ENCODE data around the gene TDRD9. TPM values are rescaled to one million over a fixed set of nuclear protein-coding genes. Genes with fewer than 3 reads are reported as not detected.

Gene TDRD9
- total and polyA plus RNA-seq, 12 donors = 0.55 to 8.4 (median 2.4) TPM

DNA sequence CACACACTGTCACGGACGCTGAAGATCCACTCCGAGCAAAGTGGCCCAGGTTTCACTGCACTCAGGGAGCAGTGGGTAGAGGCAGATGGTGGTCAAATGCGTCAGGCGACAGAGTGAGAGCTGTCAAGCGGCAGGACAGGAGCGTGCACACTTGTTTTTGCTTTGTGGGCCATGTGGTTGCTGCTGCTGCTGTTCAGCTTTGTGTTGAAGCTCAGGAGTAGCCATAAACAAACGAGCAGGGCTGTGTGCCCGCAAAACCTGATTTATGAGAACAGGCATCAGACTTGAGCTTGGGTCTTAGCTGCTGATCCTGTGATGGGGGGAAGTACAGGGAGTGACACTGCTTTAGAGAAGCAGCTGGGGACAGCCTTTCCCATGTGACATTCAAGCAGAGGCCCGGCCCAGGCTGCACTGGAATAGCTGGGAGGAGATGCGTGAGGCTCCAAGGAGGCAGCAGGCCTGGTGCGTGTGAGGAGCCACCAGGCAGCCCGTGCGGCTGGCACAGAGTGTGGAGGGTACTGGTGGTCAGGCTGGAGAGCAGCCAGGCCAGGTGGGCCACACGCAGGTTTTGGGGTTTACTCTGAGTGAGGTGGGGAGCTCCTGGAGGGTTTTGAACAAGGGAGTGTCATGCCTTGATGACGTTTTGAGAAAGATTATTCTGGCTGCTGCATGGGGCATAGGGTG lies 126.1 kb downstream of the TDRD9 start:
- intact Hi-C loops (cut with DNase I) = no loop called here
- TF ChIP-seq, protein P1, sequence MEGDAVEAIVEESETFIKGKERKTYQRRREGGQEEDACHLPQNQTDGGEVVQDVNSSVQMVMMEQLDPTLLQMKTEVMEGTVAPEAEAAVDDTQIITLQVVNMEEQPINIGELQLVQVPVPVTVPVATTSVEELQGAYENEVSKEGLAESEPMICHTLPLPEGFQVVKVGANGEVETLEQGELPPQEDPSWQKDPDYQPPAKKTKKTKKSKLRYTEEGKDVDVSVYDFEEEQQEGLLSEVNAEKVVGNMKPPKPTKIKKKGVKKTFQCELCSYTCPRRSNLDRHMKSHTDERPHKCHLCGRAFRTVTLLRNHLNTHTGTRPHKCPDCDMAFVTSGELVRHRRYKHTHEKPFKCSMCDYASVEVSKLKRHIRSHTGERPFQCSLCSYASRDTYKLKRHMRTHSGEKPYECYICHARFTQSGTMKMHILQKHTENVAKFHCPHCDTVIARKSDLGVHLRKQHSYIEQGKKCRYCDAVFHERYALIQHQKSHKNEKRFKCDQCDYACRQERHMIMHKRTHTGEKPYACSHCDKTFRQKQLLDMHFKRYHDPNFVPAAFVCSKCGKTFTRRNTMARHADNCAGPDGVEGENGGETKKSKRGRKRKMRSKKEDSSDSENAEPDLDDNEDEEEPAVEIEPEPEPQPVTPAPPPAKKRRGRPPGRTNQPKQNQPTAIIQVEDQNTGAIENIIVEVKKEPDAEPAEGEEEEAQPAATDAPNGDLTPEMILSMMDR (IDR thresholded peaks at IDR 0.05) = no peak
- Histone ChIP-seq H3K36me3 (no peaks in the 10 kb centered on the region), H3K9me3 (no peaks in the 10 kb centered on the region), H3K4me3 (no peak overlapping the region), H3K27me3 (peaks cover 0 to 5% (median 0%) of the 10 kb centered on the region in 7 donors), H3K27ac (no peak overlapping the region), H3K4me1 (peaks cover 0 to 5% (median 0%) of the 10 kb centered on the region in 9 donors)
- no peak for DNase-seq
- 84 to 87% methylated on average over 16 of the region's 16 CpGs for WGBS, 2 donors
- ATAC-seq = no peak

DNA sequence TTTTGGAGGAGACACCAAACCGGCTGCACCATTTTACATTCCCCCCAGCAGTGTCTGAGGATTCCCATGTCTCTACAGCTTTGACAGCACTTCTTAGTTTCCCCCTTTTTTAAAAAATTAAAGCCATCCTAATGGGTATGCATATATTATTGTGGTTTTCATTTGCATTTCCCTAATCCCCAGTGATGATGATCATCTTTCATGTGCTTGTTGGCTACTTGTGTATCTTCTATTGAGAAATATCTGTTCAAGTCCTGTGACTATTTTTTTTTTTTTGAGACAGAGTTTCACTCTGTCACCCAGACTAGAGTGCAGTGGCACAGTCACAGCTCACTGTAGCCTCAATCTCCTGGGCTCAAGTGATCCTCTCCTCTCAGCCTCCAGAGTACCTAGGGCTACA lies 134.0 kb downstream of the TDRD9 start:
- TF ChIP-seq, protein P1 (IDR thresholded peaks at IDR 0.05) = no peak
- Histone ChIP-seq H3K27ac (no peak overlapping the region), H3K27me3 (peaks cover 0 to 14% (median 4%) of the 10 kb centered on the region in 7 donors), H3K36me3 (no peaks in the 10 kb centered on the region), H3K4me3 (no peak overlapping the region), H3K4me1 (no peaks in the 10 kb centered on the region), H3K9me3 (peaks cover 0 to 12% (median 0%) of the 10 kb centered on the region in 11 donors)
- 81 to 89% methylated on average over 1 of the region's 1 CpG for WGBS, 2 donors
- intact Hi-C loops (cut with DNase I) = no loop called here
- no peak for DNase-seq
- no peak for ATAC-seq

DNA sequence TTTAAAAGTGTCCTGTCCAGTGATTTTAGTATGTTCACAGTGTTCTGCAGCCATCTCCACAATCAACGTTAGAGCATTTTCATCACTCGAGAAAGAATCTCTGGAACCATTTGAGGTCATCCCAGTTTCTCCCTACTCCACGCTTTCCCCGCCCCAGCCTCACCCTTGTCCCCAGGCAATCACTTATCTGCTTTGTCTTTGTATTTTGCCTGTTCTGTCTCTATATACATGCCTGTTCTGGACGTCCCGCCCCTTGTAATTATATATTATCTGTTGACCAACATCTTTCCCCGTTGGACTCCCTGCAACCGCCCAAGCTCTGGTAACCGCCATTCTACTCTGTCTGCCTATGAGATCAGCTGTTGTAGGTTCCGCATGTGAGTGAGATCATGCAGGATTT lies 135.7 kb downstream of the TDRD9 start:
- H3K27ac ChIP-seq = no peak overlapping the region
- peaks cover 0 to 27% (median 4%) of the 10 kb centered on the region in 7 donors for H3K27me3 ChIP-seq
- H3K4me1 ChIP-seq = no peaks in the 10 kb centered on the region
- ATAC-seq (no peak), DNase-seq (no peak)
- intact Hi-C loops (cut with DNase I) = no loop called here
- 75 to 86% methylated on average over 10 of the region's 10 CpGs for WGBS, 2 donors
- no peaks in the 10 kb centered on the region for H3K36me3 ChIP-seq
- TF ChIP-seq, protein P1 (IDR thresholded peaks at IDR 0.05) = no peak
- peaks cover 0 to 19% (median 0%) of the 10 kb centered on the region in 11 donors for H3K9me3 ChIP-seq
- H3K4me3 ChIP-seq = no peak overlapping the region

DNA sequence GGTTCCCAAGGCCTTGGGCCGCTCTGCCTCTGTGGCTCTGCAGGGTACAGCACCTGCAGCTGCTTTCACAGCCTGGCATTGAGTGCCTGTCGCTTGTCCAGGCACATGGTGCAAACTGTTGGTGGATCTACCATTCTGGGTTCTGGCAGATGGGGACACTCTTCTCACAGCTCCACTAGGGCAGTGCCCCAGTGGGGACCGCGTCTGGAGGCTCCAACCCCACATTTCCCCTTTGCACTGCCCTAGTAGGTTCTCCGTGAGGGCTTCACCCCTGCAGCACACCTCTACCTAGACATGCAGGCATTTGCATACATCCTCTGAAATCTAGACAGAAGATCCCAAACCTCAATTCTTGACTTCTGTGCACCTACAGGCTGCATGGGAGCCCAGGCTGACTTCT lies 138.0 kb downstream of the TDRD9 start:
- Histone ChIP-seq H3K36me3 (no peaks in the 10 kb centered on the region), H3K4me1 (no peaks in the 10 kb centered on the region), H3K27me3 (peaks cover 0 to 37% (median 15%) of the 10 kb centered on the region in 7 donors), H3K27ac (no peak overlapping the region), H3K9me3 (peaks cover 0 to 19% (median 0%) of the 10 kb centered on the region in 11 donors), H3K4me3 (no peak overlapping the region)
- intact Hi-C loops (cut with DNase I) = no loop called here
- 81 to 86% methylated on average over 5 of the region's 5 CpGs for WGBS, 2 donors
- TF ChIP-seq, protein P1 (IDR thresholded peaks at IDR 0.05) = no peak
- DNase-seq = no peak
- no peak for ATAC-seq

Measured in heart right ventricle (tissue), 16 donors.